Fibroblast of lung (primary cell): ENCODE results near the gene PPL. TPM values are rescaled to one million over a fixed set of nuclear protein-coding genes. Genes with fewer than 3 reads are reported as not detected.
A peak's percentile ranks its signal among the peaks of the same experiment; 100 is the strongest.

Source experiments
- DNase-seq, 2 donors: peaks; one replicate each; pipeline versions ENCODE4 v3.0.0 to v3.0.0-alpha.2; 2010; ENCODE audit warnings: low read depth in 2 of 2
- H2AFZ ChIP-seq: 2 replicates; pipeline ENCODE4 v1.5.1; 2012; ENCODE audit warnings: low read length, control low read depth, inconsistent platforms
- H3K27ac ChIP-seq: 2 replicates; pipeline ENCODE4 v1.5.1; 2011; ENCODE audit warnings: low read length, control low read depth; ENCODE audit not compliant: insufficient read depth
- H3K27me3 ChIP-seq: 2 replicates; pipeline ENCODE4 v1.5.1; 2011; ENCODE audit warnings: mild to moderate bottlenecking, low read length; ENCODE audit not compliant: control insufficient read depth, insufficient read depth
- H3K36me3 ChIP-seq: 2 replicates; pipeline ENCODE4 v1.5.1; 2011; ENCODE audit warnings: low read length; ENCODE audit not compliant: control insufficient read depth, insufficient read depth
- H3K4me1 ChIP-seq: 2 replicates; pipeline ENCODE4 v1.5.1; 2011; ENCODE audit warnings: low read length; ENCODE audit not compliant: control insufficient read depth, insufficient read depth; ENCODE audit errors: extremely low read depth
- H3K4me2 ChIP-seq: 2 replicates; pipeline ENCODE4 v1.5.1; 2011; ENCODE audit warnings: low read length, control low read depth; ENCODE audit not compliant: insufficient read depth; ENCODE audit errors: extremely low read depth
- H3K4me3 ChIP-seq, 4 experiments: fragments of 200-600 bp in 1 of 4; sonication (generic) in 1 of 4; replicated peaks in 1 of 4; 2 replicates each; pipeline ENCODE4 v1.5.1; 2011 to 2016; ENCODE audit warnings: low read length in 4 of 4, low read depth in 3 of 4, mild to moderate bottlenecking in 3 of 4, control low read depth in 2 of 4, inconsistent platforms in 1 of 4, mixed read lengths in 1 of 4; ENCODE audit not compliant: insufficient read depth in 1 of 4; ENCODE audit errors: control extremely low read depth in 1 of 4
- H3K79me2 ChIP-seq: 2 replicates; pipeline ENCODE4 v1.5.1; 2012; ENCODE audit warnings: mild to moderate bottlenecking, low read length, inconsistent platforms; ENCODE audit not compliant: control insufficient read depth, insufficient read depth
- H3K9ac ChIP-seq: 2 replicates; pipeline ENCODE4 v1.5.1; 2011; ENCODE audit warnings: mild to moderate bottlenecking, low read length, control low read depth; ENCODE audit not compliant: insufficient read depth
- H3K9me3 ChIP-seq: 2 replicates; pipeline ENCODE4 v1.5.1; 2012; ENCODE audit warnings: low read depth, low read length; ENCODE audit not compliant: control insufficient read depth, insufficient read depth
- H4K20me1 ChIP-seq: 2 replicates; pipeline ENCODE4 v1.5.1; 2011; ENCODE audit warnings: low read length; ENCODE audit not compliant: control insufficient read depth, insufficient read depth; ENCODE audit errors: extremely low read depth
- EZH2 ChIP-seq: IDR thresholded peaks from 2 replicates; pipeline ENCODE4 v1.5.1; 2012; ENCODE audit warnings: low read length, control low read depth, mild to moderate bottlenecking; ENCODE audit errors: missing control alignments
- polyA plus RNA-seq, 2 donors: library from polyadenylated mRNA; depleted of rRNA in 1 of 2; stranded (reverse) in 1 of 2; unstranded in 1 of 2; fragments of >200 nt; gene quantifications; 2 replicates each; pipeline ENCODE4 v1.2.1, GENCODE V29; 2011 to 2012; ENCODE audit warnings: missing spikeins in 1 of 2
- total RNA-seq: library from RNA; depleted of rRNA; stranded (reverse); fragments of >200 nt; gene quantifications from 2 replicates; pipeline ENCODE4 v1.2.1, GENCODE V29; 2014
- TF ChIP-seq, protein P1 (sequence below), 2 donors: IDR thresholded peaks in 1 of 2; conservative IDR thresholded peaks in 1 of 2; 1 replicate in 1 of 2; 2 replicates in 1 of 2; pipeline ENCODE4 v1.5.1; 2011 to 2012; ENCODE audit warnings: low read length in 2 of 2, control low read depth in 1 of 2, inconsistent platforms in 1 of 2, low read depth in 1 of 2, mild to moderate bottlenecking in 1 of 2

Gene PPL
- total and polyA plus RNA-seq, 2 donors (not counting 1 experiment from before 2014, with no cell fraction given): 5.0 to 50.5 TPM

DNA sequence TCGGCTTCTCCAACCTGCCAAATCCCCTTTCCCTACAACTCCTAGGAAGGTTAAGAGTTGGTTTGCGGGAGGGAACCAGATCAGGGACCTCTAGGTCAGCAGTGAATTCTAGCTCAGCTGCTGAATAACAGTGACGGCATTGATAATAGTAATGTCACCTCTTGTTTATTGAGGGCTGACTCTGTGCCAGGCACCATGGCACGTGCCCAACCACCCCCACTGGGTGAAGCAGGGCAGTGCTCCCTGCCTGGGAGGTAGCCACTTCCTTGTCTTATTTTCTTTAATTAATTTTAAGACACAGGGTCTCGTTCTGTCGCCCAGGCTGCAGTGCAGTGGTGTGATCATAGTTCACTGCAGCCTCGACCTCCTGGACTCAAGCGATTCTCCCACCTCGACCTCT lies 5.5 kb upstream of the PPL start:
- peaks cover 31% of the 10 kb centered on the region for H3K4me1 ChIP-seq
- H3K36me3 ChIP-seq: no peaks in the 10 kb centered on the region
- no peak overlapping the region for H2AFZ ChIP-seq
- DNase-seq: no peak
- H3K79me2 ChIP-seq: no peaks in the 10 kb centered on the region
- peak overlapping the region; percentile 95 for H3K27ac ChIP-seq
- peak overlapping the region in 1 of 4 experiments; percentile 28 for H3K4me3 ChIP-seq
- H4K20me1 ChIP-seq: no peaks in the 10 kb centered on the region
- peak overlapping the region; percentile 81 for H3K4me2 ChIP-seq
- no peaks in the 10 kb centered on the region for H3K9me3 ChIP-seq
- no peak overlapping the region for H3K9ac ChIP-seq
- H3K27me3 ChIP-seq: peaks cover 3% of the 10 kb centered on the region
- TF ChIP-seq, protein P1, sequence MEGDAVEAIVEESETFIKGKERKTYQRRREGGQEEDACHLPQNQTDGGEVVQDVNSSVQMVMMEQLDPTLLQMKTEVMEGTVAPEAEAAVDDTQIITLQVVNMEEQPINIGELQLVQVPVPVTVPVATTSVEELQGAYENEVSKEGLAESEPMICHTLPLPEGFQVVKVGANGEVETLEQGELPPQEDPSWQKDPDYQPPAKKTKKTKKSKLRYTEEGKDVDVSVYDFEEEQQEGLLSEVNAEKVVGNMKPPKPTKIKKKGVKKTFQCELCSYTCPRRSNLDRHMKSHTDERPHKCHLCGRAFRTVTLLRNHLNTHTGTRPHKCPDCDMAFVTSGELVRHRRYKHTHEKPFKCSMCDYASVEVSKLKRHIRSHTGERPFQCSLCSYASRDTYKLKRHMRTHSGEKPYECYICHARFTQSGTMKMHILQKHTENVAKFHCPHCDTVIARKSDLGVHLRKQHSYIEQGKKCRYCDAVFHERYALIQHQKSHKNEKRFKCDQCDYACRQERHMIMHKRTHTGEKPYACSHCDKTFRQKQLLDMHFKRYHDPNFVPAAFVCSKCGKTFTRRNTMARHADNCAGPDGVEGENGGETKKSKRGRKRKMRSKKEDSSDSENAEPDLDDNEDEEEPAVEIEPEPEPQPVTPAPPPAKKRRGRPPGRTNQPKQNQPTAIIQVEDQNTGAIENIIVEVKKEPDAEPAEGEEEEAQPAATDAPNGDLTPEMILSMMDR (conservative IDR thresholded peaks at IDR 0.05 in 1 of 2, IDR thresholded peaks at IDR 0.05 in 1 of 2; ENCODE audit: low read depth in 1 of 2, low read length in 2 of 2): no peak
- TF ChIP-seq EZH2: no peak

DNA sequence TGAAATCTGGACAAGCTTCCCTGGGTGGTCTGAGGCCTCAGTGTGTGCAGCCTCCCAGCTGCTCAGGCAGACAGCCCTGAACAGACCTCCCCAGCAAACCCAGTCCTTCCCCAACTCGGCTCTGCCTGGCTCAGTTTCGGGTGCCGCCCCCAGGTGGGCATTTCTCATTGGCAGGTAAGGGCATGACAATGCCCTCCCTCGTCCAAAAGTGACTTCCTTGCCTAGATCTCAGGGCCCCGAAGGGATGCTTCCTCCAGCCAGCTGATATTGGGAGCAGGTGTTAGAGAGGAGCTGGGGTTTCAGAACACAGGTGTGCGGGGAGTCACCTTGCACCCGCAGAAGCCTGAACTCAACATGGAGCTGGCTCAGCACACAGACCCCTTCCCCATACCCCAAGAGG lies 3.8 kb upstream of the PPL start:
- peaks cover 32% of the 10 kb centered on the region for H3K4me1 ChIP-seq
- no peak overlapping the region for H3K4me2 ChIP-seq
- no peaks in the 10 kb centered on the region for H3K9me3 ChIP-seq
- TF ChIP-seq, protein P1 (conservative IDR thresholded peaks at IDR 0.05 in 1 of 2, IDR thresholded peaks at IDR 0.05 in 1 of 2; ENCODE audit: low read depth in 1 of 2, low read length in 2 of 2): no peak
- no peak for TF ChIP-seq EZH2
- H3K27me3 ChIP-seq: peaks cover 10% of the 10 kb centered on the region
- no peak overlapping the region for H3K27ac ChIP-seq
- no peaks in the 10 kb centered on the region for H4K20me1 ChIP-seq
- no peak overlapping the region for H3K9ac ChIP-seq
- H3K4me3 ChIP-seq: no peak overlapping the region
- no peaks in the 10 kb centered on the region for H3K79me2 ChIP-seq
- no peak overlapping the region for H2AFZ ChIP-seq
- DNase-seq: no peak
- H3K36me3 ChIP-seq: no peaks in the 10 kb centered on the region

DNA sequence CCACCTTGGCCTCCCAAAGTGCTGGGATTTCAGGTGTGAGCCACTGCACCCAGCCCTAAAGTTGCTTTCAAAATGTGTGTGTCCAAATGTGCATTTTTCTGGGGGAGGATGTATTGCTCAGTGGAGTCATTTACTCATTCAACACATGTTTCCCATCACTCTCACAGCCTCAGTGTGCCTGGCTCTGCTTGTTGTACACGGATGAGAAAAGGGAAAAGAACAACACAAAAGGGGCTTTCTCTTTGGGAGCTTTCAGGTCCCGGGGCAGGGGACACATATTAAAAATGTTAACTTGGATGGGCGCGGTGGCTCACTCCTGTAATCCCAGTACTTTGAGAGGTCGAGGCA lies 1.7 kb upstream of the PPL start:
- Histone ChIP-seq H3K9me3 (no peaks in the 10 kb centered on the region), H3K36me3 (no peaks in the 10 kb centered on the region), H4K20me1 (no peaks in the 10 kb centered on the region), H3K79me2 (no peaks in the 10 kb centered on the region), H3K4me2 (no peak overlapping the region), H3K4me3 (no peak overlapping the region), H3K27me3 (peaks cover 15% of the 10 kb centered on the region), H2AFZ (no peak overlapping the region), H3K4me1 (peaks cover 21% of the 10 kb centered on the region), H3K9ac (no peak overlapping the region), H3K27ac (no peak overlapping the region)
- TF ChIP-seq, protein P1 (conservative IDR thresholded peaks at IDR 0.05 in 1 of 2, IDR thresholded peaks at IDR 0.05 in 1 of 2; ENCODE audit: low read depth in 1 of 2, low read length in 2 of 2): no peak
- TF ChIP-seq EZH2: no peak
- DNase-seq: peak in 1 of 2 donors; percentile 49
